Tibial nerve (tissue), 4 donors: ENCODE results near the gene STRA8. TPM values are rescaled to one million over a fixed set of nuclear protein-coding genes. Genes with fewer than 3 reads are reported as not detected.

Experiments used
- DNase-seq, 2 donors: peaks; one replicate each; pipeline ENCODE4 v3.0.0-alpha.2; 2019; ENCODE audit warnings: low spot score in 2 of 2
- H3K27ac ChIP-seq, 4 donors: fragments of 200-600 bp; sonication (generic) in 3 of 4; one replicate each; pipeline ENCODE4 v1.5.1; 2017 to 2019; ENCODE audit warnings: mild to moderate bottlenecking in 1 of 4
- H3K27me3 ChIP-seq, 2 donors: fragments of 200-600 bp; sonication (generic) in 1 of 2; one replicate each; pipeline versions ENCODE4 v1.5.1 to v1.6.0; 2017 to 2019
- H3K36me3 ChIP-seq, 3 donors: fragments of 200-600 bp; sonication (generic); one replicate each; pipeline ENCODE4 v1.5.1; 2018 to 2019
- H3K4me1 ChIP-seq, 4 donors: fragments of 200-600 bp; sonication (generic) in 3 of 4; one replicate each; pipeline ENCODE4 v1.5.1; 2017 to 2019
- H3K4me3 ChIP-seq, 4 donors: fragments of 200-600 bp; sonication (generic) in 3 of 4; one replicate each; pipeline ENCODE4 v1.5.1; 2017 to 2019; ENCODE audit warnings: mild to moderate bottlenecking in 1 of 4, moderate library complexity in 1 of 4
- H3K9me3 ChIP-seq, 4 donors: fragments of 200-600 bp; sonication (generic) in 3 of 4; one replicate each; pipeline ENCODE4 v1.5.1; 2017 to 2019
- CTCF ChIP-seq, 5 experiments: fragments of 200-600 bp in 3 of 5; fragments of 450-650 bp in 2 of 5; sonication (generic) in 3 of 5; IDR thresholded peaks; one replicate each; pipeline ENCODE4 v1.5.1; 2016 to 2019; ENCODE audit warnings: antibody characterized with exemption in 5 of 5, mild to moderate bottlenecking in 3 of 5, moderate library complexity in 2 of 5
- EP300 ChIP-seq, 2 donors: sonication (generic); formaldehyde crosslinking; IDR thresholded peaks; one replicate each; pipeline ENCODE4 v1.6.1; 2017; ENCODE audit warnings: antibody characterized with exemption in 2 of 2, mild to moderate bottlenecking in 1 of 2
- POLR2A ChIP-seq, 2 donors: fragments of 450-650 bp; IDR thresholded peaks; one replicate each; pipeline ENCODE4 v1.6.1; 2017; ENCODE audit warnings: antibody characterized with exemption in 2 of 2, mild to moderate bottlenecking in 2 of 2, moderate library complexity in 2 of 2
- WGBS, 2 donors: methylation state at CpG; one replicate each; pipeline ENCODE4 v1.1.5; 2018; 5-methylcytosine and 5-hydroxymethylcytosine counted together
- total RNA-seq, 4 donors: library from RNA; depleted of rRNA; stranded (reverse); fragments of >200 nt; gene quantifications; one replicate each; pipeline ENCODE4 v1.1.0, GENCODE V29; 2016

The STRA8 gene
- total RNA-seq, 4 donors from 2014 or later, result not detected

GRCh38 chr7:135186841-135187253, 46.8 kb upstream of the STRA8 start:
- H3K36me3 ChIP-seq, result peaks cover 6 to 93% (median 34%) of the 10 kb centered on the region in 3 donors
- no peak overlapping the region for H3K27ac ChIP-seq
- H3K4me1 ChIP-seq, result peaks cover 0 to 10% (median 0%) of the 10 kb centered on the region in 4 donors
- peaks cover 0 to 19% (median 4%) of the 10 kb centered on the region in 4 donors for H3K9me3 ChIP-seq
- WGBS, 2 donors, result 90 to 97% methylated on average over 12 of the region's 12 CpGs
- no peak overlapping the region for H3K4me3 ChIP-seq
- TF ChIP-seq EP300 (IDR thresholded peaks at IDR 0.05) (no peak), CTCF (IDR thresholded peaks at IDR 0.05) (no peak), POLR2A (IDR thresholded peaks at IDR 0.05) (no peak)
- no peak for DNase-seq
- no peaks in the 10 kb centered on the region for H3K27me3 ChIP-seq

GRCh38 chr7:135188298-135188984, 45.2 kb upstream of the STRA8 start:
- H3K27me3 ChIP-seq, result no peaks in the 10 kb centered on the region
- H3K27ac ChIP-seq, result no peak overlapping the region
- no peak for TF ChIP-seq EP300 (IDR thresholded peaks at IDR 0.05)
- TF ChIP-seq POLR2A (IDR thresholded peaks at IDR 0.05), result no peak
- TF ChIP-seq CTCF (IDR thresholded peaks at IDR 0.05), result no peak
- H3K9me3 ChIP-seq, result peaks cover 0 to 4% (median 0%) of the 10 kb centered on the region in 4 donors
- peaks cover 6 to 93% (median 34%) of the 10 kb centered on the region in 3 donors for H3K36me3 ChIP-seq
- peaks cover 0 to 10% (median 0%) of the 10 kb centered on the region in 4 donors for H3K4me1 ChIP-seq
- no peak for DNase-seq
- no peak overlapping the region for H3K4me3 ChIP-seq
- WGBS, 2 donors, result 95 to 98% methylated on average over 11 to 12 of the region's 12 CpGs

GRCh38 chr7:135189221-135189662, 44.4 kb upstream of the STRA8 start:
- Histone ChIP-seq H3K27ac (no peak overlapping the region), H3K9me3 (no peaks in the 10 kb centered on the region), H3K36me3 (peaks cover 6 to 93% (median 34%) of the 10 kb centered on the region in 3 donors), H3K4me3 (no peak overlapping the region), H3K4me1 (peaks cover 0 to 10% (median 0%) of the 10 kb centered on the region in 4 donors), H3K27me3 (no peaks in the 10 kb centered on the region)
- TF ChIP-seq EP300 (IDR thresholded peaks at IDR 0.05), result no peak
- no peak for TF ChIP-seq POLR2A (IDR thresholded peaks at IDR 0.05)
- TF ChIP-seq CTCF (IDR thresholded peaks at IDR 0.05), result no peak
- DNase-seq, result no peak
- WGBS, 2 donors, result 90 to 96% methylated on average over 6 of the region's 6 CpGs

- peaks cover 6 to 93% (median 34%) of the 10 kb centered on the region in 3 donors for H3K36me3 ChIP-seq
- no peak for TF ChIP-seq POLR2A (IDR thresholded peaks at IDR 0.05)
- no peak for TF ChIP-seq CTCF (IDR thresholded peaks at IDR 0.05)
- no peak for TF ChIP-seq EP300 (IDR thresholded peaks at IDR 0.05)
- peaks cover 0 to 10% (median 0%) of the 10 kb centered on the region in 4 donors for H3K4me1 ChIP-seq
- H3K4me3 ChIP-seq, result no peak overlapping the region
- 67 to 83% methylated on average over 4 of the region's 4 CpGs for WGBS, 2 donors
- H3K9me3 ChIP-seq, result no peaks in the 10 kb centered on the region
- H3K27ac ChIP-seq, result no peak overlapping the region
- DNase-seq, result no peak
- no peaks in the 10 kb centered on the region for H3K27me3 ChIP-seq
Observed at GRCh38 chr7:135189961-135190360, 43.7 kb upstream of the STRA8 start.

- peaks cover 6 to 93% (median 28%) of the 10 kb centered on the region in 3 donors for H3K36me3 ChIP-seq
- H3K4me3 ChIP-seq, result no peak overlapping the region
- peaks cover 0 to 10% (median 0%) of the 10 kb centered on the region in 4 donors for H3K4me1 ChIP-seq
- no peak for DNase-seq
- no peaks in the 10 kb centered on the region for H3K9me3 ChIP-seq
- H3K27me3 ChIP-seq, result no peaks in the 10 kb centered on the region
- TF ChIP-seq EP300 (IDR thresholded peaks at IDR 0.05), result no peak
- no peak for TF ChIP-seq CTCF (IDR thresholded peaks at IDR 0.05)
- TF ChIP-seq POLR2A (IDR thresholded peaks at IDR 0.05), result no peak
- H3K27ac ChIP-seq, result no peak overlapping the region
Observed at GRCh38 chr7:135190703-135191102, 42.9 kb upstream of the STRA8 start.
